Skin of body (tissue), 2 donors: ENCODE results near the gene EXOC7. TPM values are rescaled to one million over a fixed set of nuclear protein-coding genes. Genes with fewer than 3 reads are reported as not detected.

Source experiments
- DNase-seq: peaks from one replicate; lab custom pipeline; 2025; lab: John Stamatoyannopoulos, UW
- total RNA-seq: library from RNA; depleted of rRNA; stranded (reverse); fragments of >200 nt; gene quantifications from one replicate; pipeline ENCODE4 v1.2.3, GENCODE V29; 2014

Gene EXOC7
- total RNA-seq, 1 donor from 2014 or later: 65.8 TPM

GRCh38 chr17:76120658-76121008 lies 17.0 kb upstream of the EXOC7 start:
- no peak for DNase-seq

GRCh38 chr17:76119409-76120371 lies 16.1 kb upstream of the EXOC7 start:
- no peak for DNase-seq

GRCh38 chr17:76115138-76115754 lies 11.7 kb upstream of the EXOC7 start:
- no peak for DNase-seq

DNA sequence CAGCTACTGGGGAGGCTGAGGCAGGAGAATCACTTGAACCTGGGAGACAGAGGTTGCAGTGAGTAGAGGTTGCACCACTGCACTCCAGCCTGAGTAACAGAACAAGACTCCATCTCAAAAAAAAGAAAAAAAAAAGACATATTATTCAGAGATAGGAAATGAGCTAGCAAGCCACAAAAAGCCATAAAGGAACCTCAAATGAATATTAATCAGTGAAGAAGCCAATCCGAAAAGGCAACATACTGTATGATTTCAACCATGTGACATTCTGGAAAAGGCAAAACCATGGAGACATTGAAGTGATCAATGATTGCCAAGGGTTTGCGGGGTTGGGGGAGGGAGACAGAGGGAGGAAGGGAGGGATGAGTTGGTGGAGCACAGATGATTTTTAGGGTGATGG lies 8.4 kb upstream of the EXOC7 start:
- DNase-seq: no peak

GRCh38 chr17:76107509-76107908 lies 3.9 kb upstream of the EXOC7 start:
- DNase-seq: no peak

GRCh38 chr17:76106703-76107102 lies 3.1 kb upstream of the EXOC7 start:
- DNase-seq: no peak

- DNase-seq: no peak
Observed at GRCh38 chr17:76104896-76105231, 1.3 kb upstream of the EXOC7 start.

GRCh38 chr17:76104140-76104895 lies 731 bp upstream of the EXOC7 start:
- no peak for DNase-seq

- DNase-seq: no peak
Observed at GRCh38 chr17:76102944-76103273, 678 bp downstream of the EXOC7 start.

DNA sequence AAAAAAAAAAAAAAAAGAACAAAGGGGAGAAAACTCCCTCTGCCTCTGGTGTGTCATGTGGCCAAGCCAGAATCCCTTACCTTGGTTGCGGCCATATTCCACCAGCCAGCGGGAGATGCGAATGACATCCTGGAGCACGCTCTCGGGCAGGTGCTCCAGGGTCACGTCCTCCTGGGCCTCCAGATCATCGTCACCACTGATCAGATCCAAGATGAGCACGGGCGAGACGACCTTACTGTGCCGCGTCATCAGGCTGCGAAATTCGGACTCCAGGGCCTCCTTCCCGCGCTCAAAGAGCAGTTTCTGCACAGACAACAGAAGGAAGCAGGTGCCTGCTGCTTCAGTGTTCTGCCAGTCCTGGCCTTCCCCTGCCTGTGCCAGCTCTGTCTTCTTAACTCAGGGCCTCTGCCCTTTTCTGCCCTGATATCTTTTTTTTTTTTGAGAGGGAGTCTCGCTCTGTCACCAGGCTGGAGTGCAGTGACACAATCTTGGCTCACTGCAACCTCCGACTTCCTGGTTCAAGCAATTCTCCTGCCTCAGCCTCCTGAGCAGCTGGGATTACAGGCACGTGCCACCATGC lies 5.8 kb downstream of the EXOC7 start:
- no peak for DNase-seq

GRCh38 chr17:76095943-76096342 lies 7.6 kb downstream of the EXOC7 start:
- DNase-seq: no peak

- DNase-seq: no peak
Observed at GRCh38 chr17:76094046-76094445, 9.5 kb downstream of the EXOC7 start.

GRCh38 chr17:76092526-76093413 lies 10.8 kb downstream of the EXOC7 start:
- no peak for DNase-seq

DNA sequence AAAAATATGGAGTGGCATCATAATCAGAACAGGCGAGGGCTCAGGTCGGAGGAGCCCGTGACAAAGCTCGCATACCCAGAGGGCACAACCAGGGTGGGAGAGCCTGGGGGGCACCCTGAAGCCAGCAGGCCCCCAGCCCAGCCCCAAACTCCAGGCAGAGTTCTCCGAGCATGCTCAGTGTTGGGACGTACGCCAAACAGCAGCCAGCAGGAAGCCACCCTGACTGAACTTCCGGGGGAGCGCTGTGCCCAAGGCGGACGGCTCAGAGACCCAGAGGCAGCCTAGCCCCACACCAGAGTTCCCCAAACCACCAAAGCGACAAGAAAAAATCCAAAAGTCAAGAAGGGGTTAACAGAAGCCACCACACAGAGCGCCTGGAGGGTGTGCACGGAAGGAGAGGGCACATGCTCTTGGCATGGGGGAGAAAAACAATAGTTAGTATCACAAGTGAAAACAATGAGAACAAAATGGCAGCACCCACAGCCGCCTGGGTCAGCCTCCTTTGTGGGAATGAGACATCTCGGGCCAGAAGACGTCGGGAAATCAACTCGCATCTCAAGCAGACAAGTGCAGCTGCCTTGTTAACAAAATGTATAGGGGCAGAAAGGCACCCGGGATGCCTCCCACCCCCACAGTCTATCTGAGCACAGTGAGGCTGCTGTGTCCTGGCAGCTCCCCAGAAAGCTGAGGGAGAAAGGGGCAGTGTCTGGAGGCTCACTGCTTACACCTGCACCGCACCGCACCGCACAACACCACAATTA lies 11.9 kb downstream of the EXOC7 start:
- DNase-seq: no peak

GRCh38 chr17:76090517-76091129 lies 13.0 kb downstream of the EXOC7 start:
- no peak for DNase-seq

DNA sequence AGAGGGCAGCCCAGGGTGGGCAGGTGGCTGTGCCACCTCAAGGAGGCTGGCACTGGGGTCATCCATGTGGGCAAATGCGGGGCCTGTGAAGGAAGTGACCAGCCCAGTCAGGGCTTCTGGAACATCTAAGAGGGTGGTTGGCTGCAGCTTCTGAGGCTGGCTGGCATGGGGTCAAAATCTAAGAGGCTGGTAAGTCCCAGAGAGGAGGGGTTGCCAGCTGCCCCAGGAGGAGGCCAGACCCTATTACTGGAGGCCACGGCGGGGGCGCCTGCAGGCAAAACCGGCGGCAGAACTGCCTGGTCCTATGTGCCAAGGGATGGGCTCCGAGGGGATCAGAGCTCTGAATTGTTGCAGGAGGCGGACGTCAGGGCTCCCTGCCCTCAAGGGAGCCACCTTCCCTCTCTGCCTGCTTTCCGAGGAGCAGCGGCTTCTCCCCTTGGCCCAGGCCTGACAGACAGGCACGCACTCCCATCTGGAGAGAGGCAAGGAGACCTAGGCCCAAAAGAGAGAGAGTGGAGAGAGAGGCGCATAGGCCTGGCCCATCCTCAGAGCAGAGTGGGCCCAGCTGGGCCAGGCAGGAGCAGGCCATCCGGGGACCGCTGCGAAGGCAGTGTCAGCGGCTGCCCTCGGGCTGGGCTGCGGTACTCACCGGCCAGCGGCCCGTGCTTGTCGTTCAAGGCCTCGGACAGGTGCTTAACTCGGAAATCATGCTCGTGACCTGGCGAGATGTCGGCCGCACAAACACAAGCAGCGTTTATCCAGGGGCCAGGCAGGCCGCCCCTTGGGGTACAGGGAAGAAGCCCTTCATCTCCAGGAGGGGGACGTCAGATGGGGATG lies 13.7 kb downstream of the EXOC7 start:
- no peak for DNase-seq

DNA sequence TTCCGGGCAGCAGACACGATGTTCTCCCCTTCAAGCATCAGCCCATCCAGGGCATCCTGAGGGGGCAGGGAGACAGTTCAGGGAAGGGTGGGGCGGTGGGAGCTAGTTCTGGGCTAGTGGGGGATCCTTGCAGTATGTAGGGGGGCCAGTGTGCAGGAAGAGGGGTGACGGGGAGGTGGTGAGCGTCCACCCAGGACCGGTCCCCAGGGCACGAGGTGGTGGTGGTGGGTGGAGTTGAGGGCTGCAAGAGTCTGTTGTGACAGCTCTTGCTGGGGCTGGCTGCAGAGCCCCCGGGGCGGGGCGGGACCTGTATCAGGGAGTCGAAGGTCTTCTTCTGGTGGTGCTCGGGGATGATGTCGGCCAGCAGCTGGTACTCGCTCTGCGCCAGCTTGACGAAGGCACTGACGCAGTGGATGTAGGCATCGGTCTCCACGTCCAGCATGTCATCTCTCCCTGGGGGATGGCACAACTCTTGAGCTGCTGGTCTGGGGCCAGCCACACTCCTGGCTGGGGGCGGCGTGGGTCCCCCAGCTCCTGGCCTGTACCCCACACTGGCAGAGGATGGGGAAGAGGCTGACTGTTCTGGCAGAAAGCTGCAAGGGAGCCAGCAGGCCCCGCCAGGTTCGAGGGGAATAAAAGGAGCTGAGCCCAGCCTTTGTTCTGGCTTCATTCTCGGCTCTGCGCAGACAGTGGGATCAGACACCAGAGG lies 14.6 kb downstream of the EXOC7 start:
- no peak for DNase-seq
